K562 (cell line): ENCODE measurements around the gene EML6. TPM values are rescaled to one million over a fixed set of nuclear protein-coding genes. Genes with fewer than 3 reads are reported as not detected.

ENCODE experiments used
- ATAC-seq: fragments of 200-7000 bp; cut with Tn5 transposase; 3 replicates; pipeline ENCODE4 v1.9.1; 2020; ENCODE audit warnings: moderate library complexity
- BruUV-seq: library from RNA; stranded (reverse); fragments of 400-500 nt; replicated peaks from 2 replicates; lab custom pipeline; 2021; lab: Mats Ljungman, UMichigan
- CTCF ChIA-PET: fragments of 300-600 bp; formaldehyde crosslinking; extraction: SDS; loops from one replicate; lab custom pipeline; 2021; ENCODE audit warnings: low intra/inter-chr PET ratio; lab: Yijun Ruan, JAX
- POLR2A ChIA-PET: fragments of 300-600, 350-650 bp; sonication (Branson Sonifier 250); formaldehyde crosslinking; extraction: SDS; loops from one replicate; lab custom pipeline; 2021; ENCODE audit warnings: antibody characterized with exemption, inconsistent platforms; lab: Yijun Ruan, JAX
- DNase-seq, 4 experiments: peaks; one replicate each; pipeline versions ENCODE4 v3.0.0 to v3.0.0-alpha.2; 2011 to 2018; ENCODE audit warnings: low spot score in 3 of 4, mixed read lengths in 3 of 4; ENCODE audit errors: extremely low read depth in 1 of 4
- FAIRE-seq: peaks from 2 replicates; lab custom pipeline; 2011; peaks lifted over from hg19 to GRCh38; lab: Jason Lieb, UNC
- H2AFZ ChIP-seq: 2 replicates; pipeline ENCODE4 v1.6.0; 2011; ENCODE audit warnings: low read depth, low read length, control low read depth, inconsistent platforms
- H3K27ac ChIP-seq: fragments of 200-600 bp; 3 replicates; pipeline ENCODE4 v1.8.0; 2011; ENCODE audit warnings: low read depth, mild to moderate bottlenecking, control low read depth, inconsistent platforms, low read length, moderate library complexity, mixed read lengths; ENCODE audit errors: extremely low read depth
- H3K27me3 ChIP-seq, 2 experiments: fragments of 300-600 bp in 1 of 2; 2 replicates in 1 of 2; 3 replicates in 1 of 2; pipeline versions ENCODE4 v1.6.0 to v1.8.0; 2011; ENCODE audit warnings: inconsistent platforms in 2 of 2, low read length in 2 of 2, mild to moderate bottlenecking in 1 of 2, mixed read lengths in 1 of 2, moderate library complexity in 1 of 2; ENCODE audit not compliant: control insufficient read depth in 2 of 2, insufficient read depth in 2 of 2
- H3K36me3 ChIP-seq: fragments of 300-600 bp; 3 replicates; pipeline ENCODE4 v1.8.0; 2011; ENCODE audit warnings: mild to moderate bottlenecking, low read length, inconsistent platforms; ENCODE audit not compliant: control insufficient read depth, insufficient read depth
- H3K4me1 ChIP-seq, 2 experiments: fragments of 200-600 bp in 1 of 2; replicated peaks in 1 of 2; 2 replicates in 1 of 2; 3 replicates in 1 of 2; pipeline versions ENCODE4 v1.5.1 to v1.8.0; 2011; ENCODE audit warnings: inconsistent platforms in 2 of 2, low read length in 2 of 2, mild to moderate bottlenecking in 1 of 2, mixed read lengths in 1 of 2, moderate library complexity in 1 of 2; ENCODE audit not compliant: control insufficient read depth in 2 of 2, insufficient read depth in 2 of 2
- H3K4me2 ChIP-seq: 2 replicates; pipeline ENCODE4 v1.6.1; 2011; ENCODE audit warnings: low read length, control low read depth, inconsistent platforms, mixed read lengths; ENCODE audit not compliant: insufficient read depth
- H3K4me3 ChIP-seq: fragments of 200-600 bp; sonication (generic), shearing (Covaris generic); 2 replicates; pipeline ENCODE4 v1.5.1; 2016; ENCODE audit warnings: control low read depth, inconsistent platforms
- H3K79me2 ChIP-seq: fragments of 200-600 bp; 3 replicates; pipeline ENCODE4 v1.8.0; 2011; ENCODE audit warnings: low read length, inconsistent platforms; ENCODE audit not compliant: control insufficient read depth, insufficient read depth
- H3K9ac ChIP-seq, 2 experiments: 2 replicates each; pipeline versions ENCODE4 v1.6.0 to v1.6.1; 2011; ENCODE audit warnings: low read depth in 2 of 2, low read length in 2 of 2, control low read depth in 1 of 2, inconsistent platforms in 1 of 2, mild to moderate bottlenecking in 1 of 2, mixed read lengths in 1 of 2; ENCODE audit not compliant: insufficient read depth in 1 of 2
- H3K9me1 ChIP-seq: one replicate; pipeline ENCODE4 v1.6.0; 2011; ENCODE audit warnings: inconsistent platforms, mild to moderate bottlenecking, low read length, moderate library complexity; ENCODE audit not compliant: control insufficient read depth, insufficient read depth
- H3K9me3 ChIP-seq: replicated peaks from 2 replicates; pipeline ENCODE4 v1.5.1; 2011; ENCODE audit warnings: low read depth, low read length, inconsistent platforms; ENCODE audit not compliant: control insufficient read depth, insufficient read depth
- H4K20me1 ChIP-seq: replicated peaks from 2 replicates; pipeline ENCODE4 v1.6.1; 2011; ENCODE audit warnings: low read length, inconsistent platforms, mixed read lengths; ENCODE audit not compliant: control insufficient read depth, insufficient read depth
- ATF6 ChIP-seq: sonication (generic); formaldehyde crosslinking; IDR thresholded peaks from 2 replicates; pipeline ENCODE4 v1.4.0; 2020; ENCODE audit warnings: mild to moderate bottlenecking, missing genetic modification reagents
- BRD4 ChIP-seq: fragments of 200-600 bp; sonication (generic); IDR thresholded peaks from 2 replicates; pipeline ENCODE4 v1.6.1; 2017; ENCODE audit warnings: inconsistent platforms
- BRD9 ChIP-seq: fragments of 450-650 bp; IDR thresholded peaks from 2 replicates; pipeline ENCODE4 v1.6.1; 2018; ENCODE audit warnings: low read depth; ENCODE audit not compliant: partially characterized antibody
- CCAR2 ChIP-seq: fragments of 200-400 bp; formaldehyde crosslinking; IDR thresholded peaks from 2 replicates; pipeline ENCODE4 v1.6.1; 2017; ENCODE audit warnings: mild to moderate bottlenecking, low read depth, low read length
- ERF ChIP-seq: fragments of 450-650 bp; formaldehyde crosslinking; IDR thresholded peaks from 2 replicates; pipeline ENCODE4 v1.4.0; 2020; ENCODE audit warnings: mild to moderate bottlenecking, mixed read lengths
- ESRRA ChIP-seq: fragments of 450-650 bp; IDR thresholded peaks from 2 replicates; pipeline ENCODE4 v1.6.1; 2014; ENCODE audit warnings: low read depth, mild to moderate bottlenecking, moderate library complexity, borderline replicate concordance
- HEY1 ChIP-seq: fragments of 250-450 bp; sonication (Bioruptor Pico); IDR thresholded peaks from 2 replicates; pipeline ENCODE4 v1.5.0; 2020; ENCODE audit warnings: mild to moderate bottlenecking, moderate library complexity, borderline replicate concordance
- HOXB6 ChIP-seq: fragments of 250-450 bp; sonication (Bioruptor Pico); IDR thresholded peaks from 2 replicates; pipeline ENCODE4 v1.5.1; 2022; ENCODE audit warnings: mild to moderate bottlenecking, borderline replicate concordance
- MCM2 ChIP-seq: fragments of 450-650 bp; IDR thresholded peaks from 2 replicates; pipeline ENCODE4 v1.6.1; 2017; ENCODE audit warnings: low read depth, mild to moderate bottlenecking
- PURB ChIP-seq: sonication (generic); formaldehyde crosslinking; IDR thresholded peaks from 2 replicates; pipeline ENCODE4 v1.9.0; 2021; ENCODE audit warnings: low read depth, mild to moderate bottlenecking, missing genetic modification reagents
- RAD21 ChIP-seq, 2 experiments: fragments of 250-450 bp in 1 of 2; fragments of 450-650 bp in 1 of 2; sonication (Bioruptor Pico) in 1 of 2; formaldehyde crosslinking in 1 of 2; IDR thresholded peaks in 1 of 2; conservative IDR thresholded peaks in 1 of 2; 2 replicates each; pipeline versions ENCODE4 v1.4.0 to v1.8.0; 2020 to 2022; ENCODE audit warnings: mild to moderate bottlenecking in 2 of 2, moderate library complexity in 1 of 2
- SRSF7 ChIP-seq: fragments of 200-400 bp; formaldehyde crosslinking; optimal IDR thresholded peaks from 2 replicates; pipeline ENCODE3; 2017; ENCODE audit warnings: mild to moderate bottlenecking, low read depth, low read length
- UBTF ChIP-seq, 2 experiments: IDR thresholded peaks; 2 replicates each; pipeline ENCODE4 v1.6.1; 2012; ENCODE audit warnings: improper control_type of control experiment in 2 of 2, low read depth in 2 of 2, low read length in 2 of 2, borderline replicate concordance in 1 of 2
- YY1 ChIP-seq, 3 experiments: IDR thresholded peaks; 2 replicates each; pipeline ENCODE4 v1.6.1; 2011; ENCODE audit warnings: low read length in 2 of 3, mild to moderate bottlenecking in 2 of 3, moderate library complexity in 2 of 3, borderline replicate concordance in 1 of 3, control low read depth in 1 of 3, low read depth in 1 of 3; ENCODE audit not compliant: insufficient read depth in 3 of 3, insufficient replicate concordance in 2 of 3, control insufficient read depth in 1 of 3, insufficient read length in 1 of 3; ENCODE audit errors: extremely low read depth in 1 of 3
- ZBTB17 ChIP-seq: fragments of 450-650 bp; formaldehyde crosslinking; IDR thresholded peaks from 2 replicates; pipeline ENCODE4 v1.4.0; 2020; ENCODE audit warnings: mild to moderate bottlenecking
- ZNF184 ChIP-seq: sonication (generic); formaldehyde crosslinking; IDR thresholded peaks from 2 replicates; pipeline ENCODE4 v1.5.0; 2020; ENCODE audit warnings: missing genetic modification reagents
- ZNF436 ChIP-seq: fragments of 250-450, 450-650 bp; sonication (Bioruptor Pico); formaldehyde crosslinking; IDR thresholded peaks from 2 replicates; pipeline ENCODE4 v1.7.0; 2020; ENCODE audit warnings: mild to moderate bottlenecking
- ZNF584 ChIP-seq: fragments of 200-800 bp; sonication (Bioruptor generic); IDR thresholded peaks from 2 replicates; pipeline ENCODE4 v1.6.1; 2016; ENCODE audit warnings: low read depth, mild to moderate bottlenecking, missing genetic modification characterization, missing compliant biosample characterization
- WGBS: fragments of 100-300 bp; shearing (Covaris generic); methylation state at CpG from one replicate; pipeline ENCODE4 v1.1.6; 2016; ENCODE audit warnings: low coverage, mixed read lengths; ENCODE audit not compliant: insufficient coverage; ENCODE audit errors: missing lambda C conversion rate; 5-methylcytosine and 5-hydroxymethylcytosine counted together
- in situ Hi-C: fragments of 300-500 bp; cut with MboI; formaldehyde crosslinking; loops from 4 replicates; pipeline ENCODE4 v1.15.0; 2018; ENCODE audit warnings: inconsistent platforms, mixed read lengths
- intact Hi-C: fragments of 100-400 bp; cut with micrococcal nuclease; formaldehyde crosslinking; loops from 2 replicates; pipeline ENCODE4 v1.14.2; 2022
- polyA plus RNA-seq, 8 experiments: library from polyadenylated mRNA; depleted of rRNA in 4 of 8; stranded (reverse) in 5 of 8; unstranded in 3 of 8; fragments of >200 nt; fragmentation: Nextera tagmentation in 2 of 8; fragmentation: Illumina TruSeq in 1 of 8; extraction: Ambion mirVana in 2 of 8; extraction: Trizol in 1 of 8; gene quantifications; 2 replicates each; pipeline versions ENCODE4 v1.2.1 to v1.2.3, GENCODE V29; 2011 to 2014; ENCODE audit warnings: inconsistent platforms in 1 of 8, missing spikeins in 1 of 8
- total RNA-seq, 7 experiments: library from RNA; depleted of rRNA in 6 of 7; stranded (reverse); fragments of >200 nt in 6 of 7; fragmentation: Illumina TruSeq in 2 of 7; extraction: Trizol in 2 of 7; gene quantifications; 2 replicates each; pipeline versions ENCODE4 v1.2.1 to v1.2.3, GENCODE V29; 2011 to 2021; ENCODE audit warnings: low replicate concordance in 1 of 7

The EML6 gene
- total and polyA plus RNA-seq, 9 of the 15 experiments (the other 6 are each of a cell fraction or from before 2014, with no cell fraction given) = 0.07 to 0.56 (median 0.25) TPM

GRCh38 chr2:54916637-54917036, 193.2 kb downstream of the EML6 start:
- Histone ChIP-seq H3K9me1 (no peaks in the 10 kb centered on the region), H3K4me3 (no peak overlapping the region), H3K79me2 (no peaks in the 10 kb centered on the region), H3K4me2 (no peak overlapping the region), H3K4me1 (no peaks in the 10 kb centered on the region), H3K36me3 (no peaks in the 10 kb centered on the region), H2AFZ (no peak overlapping the region), H4K20me1 (no peaks in the 10 kb centered on the region), H3K9me3 (no peaks in the 10 kb centered on the region), H3K27ac (no peak overlapping the region), H3K9ac (no peak overlapping the region), H3K27me3 (no peaks in the 10 kb centered on the region; a peak in 1 of 5 replicates)
- no peak for ATAC-seq
- WGBS = 15% methylated on average over 8 of the region's 8 CpGs
- in situ Hi-C loops = no loop called here
- POLR2A ChIA-PET = interaction anchor here (0.6 kb wide), 1 partner anchor 9 kb away, joined by 3 read pairs; no protein-coding TSS in a partner anchor
- intact Hi-C loops = no loop called here
- FAIRE-seq = no peak
- CTCF ChIA-PET = no interaction called here
- no TSS peak for BruUV-seq
- TF ChIP-seq PURB (CRISPR knock-in tag) = no peak
- TF ChIP-seq YY1 (IDR thresholded peaks at IDR 0.05; ENCODE audit: borderline replicate concordance in 1 of 3, control insufficient read depth in 1 of 3, extremely low read depth in 1 of 3, insufficient read depth in 3 of 3, insufficient read length in 1 of 3, insufficient replicate concordance in 2 of 3, low read depth in 1 of 3, low read length in 2 of 3) = no peak
- TF ChIP-seq MCM2 = no peak
- TF ChIP-seq CCAR2 = no peak
- TF ChIP-seq BRD4 = no peak
- TF ChIP-seq ESRRA = no peak
- no peak for TF ChIP-seq RAD21 (CRISPR knock-in tag; conservative IDR thresholded peaks at IDR 0.05 in 1 of 2, IDR thresholded peaks at IDR 0.05 in 1 of 2)
- TF ChIP-seq ZNF584 (CRISPR knock-in tag) = no peak
- no peak for TF ChIP-seq UBTF (IDR thresholded peaks at IDR 0.05; ENCODE audit: borderline replicate concordance in 1 of 2, low read depth in 2 of 2, low read length in 2 of 2)
- no peak for TF ChIP-seq ZBTB17 (CRISPR knock-in tag)
- TF ChIP-seq ZNF184 (CRISPR knock-in tag) = no peak
- no peak for TF ChIP-seq HOXB6 (CRISPR knock-in tag)
- no peak for TF ChIP-seq HEY1 (CRISPR knock-in tag)
- TF ChIP-seq ZNF436 (CRISPR knock-in tag) = no peak
- TF ChIP-seq ATF6 = no peak
- TF ChIP-seq BRD9 = no peak
- TF ChIP-seq SRSF7 = no peak
- no peak for TF ChIP-seq ERF (CRISPR knock-in tag)
- no peak for DNase-seq
